T1000 (cell line): ENCODE data around the gene FGD4.
"Not testable (repeated sequence)": the region's sequence is repeated elsewhere in the genome, so short reads cannot be mapped to it uniquely, and the experiment has no call there.

Source experiments
- DNase-seq: peaks from one replicate; lab custom pipeline; 2025; ENCODE audit warnings: mixed read lengths; lab: John Stamatoyannopoulos, UW

Gene FGD4

GRCh38 chr12:32561931-32562341, 162.6 kb downstream of the FGD4 start:
- DNase-seq: no peak

GRCh38 chr12:32562413-32562812, 163.1 kb downstream of the FGD4 start:
- DNase-seq: not testable (repeated sequence)

GRCh38 chr12:32566663-32567295, 167.4 kb downstream of the FGD4 start:
- no peak for DNase-seq

- DNase-seq: no peak
These were observed 167.9 kb downstream of the FGD4 start for GRCh38 chr12:32567296-32567674.

GRCh38 chr12:32568228-32568627, 168.9 kb downstream of the FGD4 start:
- peak; percentile 34 for DNase-seq

GRCh38 chr12:32569259-32569658, 169.9 kb downstream of the FGD4 start:
- DNase-seq: no peak

- DNase-seq: no peak
These were observed 175.2 kb downstream of the FGD4 start for GRCh38 chr12:32574585-32574984.

GRCh38 chr12:32577328-32577727, 178.0 kb downstream of the FGD4 start:
- DNase-seq: no peak

GRCh38 chr12:32583534-32583933, 184.2 kb downstream of the FGD4 start:
- DNase-seq: no peak

GRCh38 chr12:32585680-32586079, 186.3 kb downstream of the FGD4 start:
- DNase-seq: no peak

GRCh38 chr12:32586390-32586789, 187.0 kb downstream of the FGD4 start:
- peak; percentile 5 for DNase-seq

- DNase-seq: no peak
These were observed 188.5 kb downstream of the FGD4 start for GRCh38 chr12:32587581-32588495.

- DNase-seq: no peak
These were observed 189.2 kb downstream of the FGD4 start for GRCh38 chr12:32588604-32589003.

GRCh38 chr12:32589165-32589865, 190.0 kb downstream of the FGD4 start:
- no peak for DNase-seq

- no peak for DNase-seq
These were observed 195.9 kb downstream of the FGD4 start for GRCh38 chr12:32595251-32595650.

- no peak for DNase-seq
These were observed 196.7 kb downstream of the FGD4 start for GRCh38 chr12:32596030-32596429.

GRCh38 chr12:32598688-32599087, 199.3 kb downstream of the FGD4 start:
- DNase-seq: no peak

GRCh38 chr12:32600681-32601080, 201.3 kb downstream of the FGD4 start:
- DNase-seq: no peak

GRCh38 chr12:32603071-32603470, 203.7 kb downstream of the FGD4 start:
- no peak for DNase-seq

GRCh38 chr12:32603858-32604257, 204.5 kb downstream of the FGD4 start:
- DNase-seq: no peak

- no peak for DNase-seq
These were observed 205.2 kb downstream of the FGD4 start for GRCh38 chr12:32604565-32604964.

GRCh38 chr12:32605326-32606095, 206.2 kb downstream of the FGD4 start:
- DNase-seq: no peak
